Endothelial cell of umbilical vein (primary cell): ENCODE measurements around the gene NTN5. TPM values are rescaled to one million over a fixed set of nuclear protein-coding genes. Genes with fewer than 3 reads are reported as not detected.

ENCODE experiments used
- BruUV-seq: library from RNA; stranded (reverse); fragments of 400-500 nt; replicated peaks from 2 replicates; lab custom pipeline; 2021; lab: Mats Ljungman, UMichigan
- CTCF ChIA-PET: fragments of 300-600, 350-600 bp; sonication (Branson Sonifier 250); formaldehyde crosslinking; loops from one replicate; lab custom pipeline; 2021; ENCODE audit warnings: antibody characterized with exemption, inconsistent platforms; lab: Charles Lee
- POLR2A ChIA-PET: fragments of 300-600, 350-600 bp; sonication (Branson Sonifier 250); formaldehyde crosslinking; loops from one replicate; lab custom pipeline; 2021; ENCODE audit warnings: antibody characterized with exemption, inconsistent platforms; lab: Charles Lee
- DNase-seq: peaks from one replicate; pipeline ENCODE4 v3.0.0-alpha.2; 2011; ENCODE audit warnings: low read depth, low spot score
- FAIRE-seq: peaks from 2 replicates; lab custom pipeline; 2011; peaks lifted over from hg19 to GRCh38; lab: Jason Lieb, UNC
- H2AFZ ChIP-seq: 2 replicates; pipeline ENCODE4 v1.6.0; 2012; ENCODE audit warnings: low read depth, low read length, control low read depth, inconsistent platforms
- H3K27ac ChIP-seq: 2 replicates; pipeline ENCODE4 v1.5.1; 2011; ENCODE audit warnings: low read depth, mild to moderate bottlenecking, control low read depth, low read length, moderate library complexity; ENCODE audit not compliant: insufficient read depth
- H3K27me3 ChIP-seq, 2 experiments: 2 replicates each; pipeline versions ENCODE4 v1.6.0 to v1.6.1; 2011; ENCODE audit warnings: low read length in 2 of 2, mixed read lengths in 1 of 2; ENCODE audit not compliant: control insufficient read depth in 2 of 2, insufficient read depth in 2 of 2
- H3K36me3 ChIP-seq, 2 experiments: 2 replicates in 1 of 2; 3 replicates in 1 of 2; pipeline ENCODE4 v1.5.1; 2011; ENCODE audit warnings: low read length in 2 of 2, mild to moderate bottlenecking in 1 of 2, moderate library complexity in 1 of 2; ENCODE audit not compliant: control insufficient read depth in 2 of 2, insufficient read depth in 2 of 2; ENCODE audit errors: extremely low read depth in 1 of 2
- H3K4me1 ChIP-seq: 3 replicates; pipeline ENCODE4 v1.5.1; 2011; ENCODE audit warnings: mild to moderate bottlenecking, low read length; ENCODE audit not compliant: control insufficient read depth, insufficient read depth; ENCODE audit errors: extremely low read depth
- H3K4me2 ChIP-seq: 2 replicates; pipeline ENCODE4 v1.6.1; 2011; ENCODE audit warnings: low read length, control low read depth, mixed read lengths; ENCODE audit not compliant: insufficient read depth
- H3K4me3 ChIP-seq, 3 experiments: fragments of 200-600 bp in 1 of 3; sonication (generic), shearing (Covaris generic) in 1 of 3; replicated peaks in 1 of 3; 2 replicates each; pipeline ENCODE4 v1.5.1; 2011 to 2016; ENCODE audit warnings: control low read depth in 3 of 3, low read length in 3 of 3, mild to moderate bottlenecking in 2 of 3, inconsistent platforms in 1 of 3, low read depth in 1 of 3, moderate library complexity in 1 of 3; ENCODE audit not compliant: insufficient read depth in 1 of 3
- H3K79me2 ChIP-seq: 2 replicates; pipeline ENCODE4 v1.6.0; 2012; ENCODE audit warnings: low read length, inconsistent platforms; ENCODE audit not compliant: control insufficient read depth, insufficient read depth
- H3K9ac ChIP-seq: replicated peaks from 2 replicates; pipeline ENCODE3; 2011; ENCODE audit warnings: low read length, control low read depth; ENCODE audit not compliant: insufficient read depth; ENCODE audit errors: extremely low read depth
- H3K9me1 ChIP-seq: replicated peaks from 3 replicates; pipeline ENCODE4 v1.6.0; 2011; ENCODE audit warnings: mild to moderate bottlenecking, low read length; ENCODE audit not compliant: control insufficient read depth, insufficient read depth; ENCODE audit errors: extremely low read depth
- H3K9me3 ChIP-seq: replicated peaks from 2 replicates; pipeline ENCODE4 v1.5.1; 2012; ENCODE audit warnings: low read length, inconsistent platforms; ENCODE audit not compliant: control insufficient read depth, insufficient read depth
- H4K20me1 ChIP-seq: replicated peaks from 2 replicates; pipeline ENCODE3; 2011; ENCODE audit warnings: mild to moderate bottlenecking, low read length; ENCODE audit not compliant: control insufficient read depth, insufficient read depth; ENCODE audit errors: extremely low read depth
- CTCF ChIP-seq, 2 donors: IDR thresholded peaks; 1 replicate in 1 of 2; 2 replicates in 1 of 2; pipeline ENCODE4 v1.5.1; 2011; ENCODE audit warnings: low read length in 2 of 2, mild to moderate bottlenecking in 2 of 2, moderate library complexity in 2 of 2, control low read depth in 1 of 2, inconsistent platforms in 1 of 2, low read depth in 1 of 2; ENCODE audit not compliant: insufficient read depth in 1 of 2; ENCODE audit errors: extremely low read depth in 1 of 2
- EZH2 ChIP-seq: IDR thresholded peaks from 2 replicates; pipeline ENCODE4 v1.6.1; 2012; ENCODE audit warnings: borderline replicate concordance, low read depth, mild to moderate bottlenecking, moderate library complexity, low read length, inconsistent platforms; ENCODE audit not compliant: severe bottlenecking
- FOS ChIP-seq: IDR thresholded peaks from 2 replicates; pipeline ENCODE4 v1.6.1; 2011; ENCODE audit warnings: mild to moderate bottlenecking, low read length, moderate library complexity, borderline replicate concordance; ENCODE audit not compliant: insufficient read depth
- GATA2 ChIP-seq: IDR thresholded peaks from 2 replicates; pipeline ENCODE4 v1.7.0; 2011; ENCODE audit warnings: low read depth, mild to moderate bottlenecking, moderate library complexity, mixed read lengths, low read length; ENCODE audit not compliant: insufficient read length, insufficient read depth
- JUN ChIP-seq: IDR thresholded peaks from 2 replicates; pipeline ENCODE4 v1.6.1; 2011; ENCODE audit warnings: borderline replicate concordance, low read depth; ENCODE audit not compliant: insufficient read length, insufficient read depth
- MAX ChIP-seq: IDR thresholded peaks from 2 replicates; pipeline ENCODE4 v1.6.1; 2011; ENCODE audit not compliant: insufficient read depth, insufficient read length
- MYC ChIP-seq: IDR thresholded peaks from one replicate; pipeline ENCODE4 v1.6.1; 2011; ENCODE audit warnings: mild to moderate bottlenecking, low read depth, low read length
- POLR2A ChIP-seq: IDR thresholded peaks from 2 replicates; pipeline ENCODE4 v1.6.1; 2012; ENCODE audit warnings: low read depth, mild to moderate bottlenecking, control low read depth, low read length
- POLR2AphosphoS5 ChIP-seq: IDR thresholded peaks from 2 replicates; pipeline ENCODE4 v1.6.1; 2012; ENCODE audit warnings: low read depth, mild to moderate bottlenecking, control low read depth, low read length, moderate library complexity; ENCODE audit not compliant: insufficient read depth
- dilution Hi-C: fragments of 300-500 bp; cut with MboI; formaldehyde crosslinking; loops from one replicate; pipeline ENCODE4 v1.15.0; 2019; ENCODE audit warnings: low sequenced_read_pairs; ENCODE audit not compliant: extremely low pct_ligation_motif_present
- intact Hi-C: fragments of 100-400 bp; cut with micrococcal nuclease; formaldehyde crosslinking; loops from one replicate; pipeline ENCODE4 v1.10.0; 2022
- polyA plus RNA-seq, 4 experiments: library from polyadenylated mRNA; depleted of rRNA in 3 of 4; stranded (reverse) in 3 of 4; unstranded in 1 of 4; fragments of >200 nt; gene quantifications; 2 replicates each; pipeline versions ENCODE4 v1.2.1 to v1.2.3, GENCODE V29; 2011 to 2012; ENCODE audit warnings: missing spikeins in 1 of 4
- total RNA-seq: library from RNA; stranded (reverse); gene quantifications from 2 replicates; pipeline ENCODE4 v1.2.3, GENCODE V29; 2021

NTN5 gene
- total and polyA plus RNA-seq, 2 donors (not counting 3 experiments of a cell fraction or from before 2014, with no cell fraction given): 0.11 TPM; not detected in 1

GRCh38 chr19:48619692-48620585 lies 52.9 kb downstream of the NTN5 start:
- H3K27ac ChIP-seq: peak overlapping the region; percentile 81
- H3K27me3 ChIP-seq: no peaks in the 10 kb centered on the region
- H3K9ac ChIP-seq: peak overlapping the region; percentile 91
- H3K4me1 ChIP-seq: peaks cover 31% of the 10 kb centered on the region
- H3K4me2 ChIP-seq: peak overlapping the region; percentile 95
- BruUV-seq: TSS peak; percentile 65
- dilution Hi-C loops: no loop called here
- peak overlapping the region; percentile 81 for H2AFZ ChIP-seq
- H3K79me2 ChIP-seq: peaks cover 38% of the 10 kb centered on the region
- H3K4me3 ChIP-seq: peak overlapping the region; percentile 56 to 87 (median 70)
- TF ChIP-seq EZH2: no peak
- no peak for TF ChIP-seq POLR2A
- no peak for TF ChIP-seq FOS
- no peak for TF ChIP-seq MYC
- no peak for TF ChIP-seq MAX
- TF ChIP-seq POLR2AphosphoS5: no peak
- TF ChIP-seq CTCF (IDR thresholded peaks at IDR 0.05; ENCODE audit: extremely low read depth in 1 of 2, insufficient read depth in 1 of 2, low read depth in 1 of 2, low read length in 2 of 2): no peak
- no peak for TF ChIP-seq JUN
- TF ChIP-seq GATA2: no peak
- H3K36me3 ChIP-seq: peaks cover 19 to 24% of the 10 kb centered on the region in 2 experiments
- H4K20me1 ChIP-seq: no peaks in the 10 kb centered on the region
- peak; percentile 66 for FAIRE-seq
- intact Hi-C loops: loop anchor here (1.0 kb wide), 1 partner anchor 17 kb away; the partner anchor contains the start of gene DBP
- no peak for DNase-seq
- H3K9me3 ChIP-seq: no peaks in the 10 kb centered on the region
- H3K9me1 ChIP-seq: no peaks in the 10 kb centered on the region
- ChIA-PET POLR2A (interaction anchor here (0.5 to 1.6 kb wide), 11 partner anchors 10 to 374 kb away, joined by 3 to 15 read pairs (median 4); partner anchors contain the start of genes GYS1 and RUVBL2), CTCF (interaction anchor here (0.9 to 2.7 kb wide), 4 partner anchors 10 to 26 kb away, joined by 3 to 12 read pairs (median 7); no protein-coding TSS in a partner anchor)
